Measurements from ENCODE around the gene ALK. TPM values are rescaled to one million over a fixed set of nuclear protein-coding genes. Genes with fewer than 3 reads are reported as not detected.
A peak's percentile ranks its signal among the peaks of the same experiment; 100 is the strongest.

The ALK gene
- total RNA-seq, 4 donors from 2014 or later, result 0.08 to 0.40 (median 0.28) TPM

DNA sequence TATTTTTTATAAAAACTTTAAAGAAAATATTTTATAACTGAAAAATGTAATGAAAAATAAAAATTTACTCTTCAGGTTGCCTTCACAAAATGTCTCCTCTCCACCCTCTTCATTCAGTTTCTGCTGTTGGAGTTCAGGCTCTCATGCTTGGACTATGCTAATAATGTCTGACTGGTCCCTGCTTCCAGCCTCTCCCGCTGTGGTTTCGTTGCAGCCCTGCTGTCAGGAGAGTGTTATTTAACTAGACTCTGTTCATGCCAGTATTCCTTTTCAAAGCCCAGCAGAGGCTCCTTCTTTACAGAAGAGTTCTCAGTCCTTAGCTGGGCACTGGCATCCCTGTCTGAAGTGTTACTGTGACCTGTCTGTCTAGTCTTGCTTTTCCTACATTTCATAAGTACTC lies 765.8 kb downstream of the ALK start:
- intact Hi-C loops (cut with DNase I), result no loop called here
- Histone ChIP-seq H3K9me3 (no peaks in the 10 kb centered on the region), H3K27me3 (no peaks in the 10 kb centered on the region), H3K4me3 (replicated peaks in 1 of 3) (no peak overlapping the region), H3K27ac (no peak overlapping the region), H3K4me1 (peaks cover 8 to 10% of the 10 kb centered on the region in 2 donors), H3K36me3 (peaks cover 31 to 42% of the 10 kb centered on the region in 2 donors)
- 59 to 68% methylated on average over 2 of the region's 2 CpGs for WGBS, 2 donors
- peak; percentile 5 to 7 for DNase-seq
- no peak for TF ChIP-seq CTCF (IDR thresholded peaks at IDR 0.05)
- no peak for TF ChIP-seq POLR2A (IDR thresholded peaks at IDR 0.05)

DNA sequence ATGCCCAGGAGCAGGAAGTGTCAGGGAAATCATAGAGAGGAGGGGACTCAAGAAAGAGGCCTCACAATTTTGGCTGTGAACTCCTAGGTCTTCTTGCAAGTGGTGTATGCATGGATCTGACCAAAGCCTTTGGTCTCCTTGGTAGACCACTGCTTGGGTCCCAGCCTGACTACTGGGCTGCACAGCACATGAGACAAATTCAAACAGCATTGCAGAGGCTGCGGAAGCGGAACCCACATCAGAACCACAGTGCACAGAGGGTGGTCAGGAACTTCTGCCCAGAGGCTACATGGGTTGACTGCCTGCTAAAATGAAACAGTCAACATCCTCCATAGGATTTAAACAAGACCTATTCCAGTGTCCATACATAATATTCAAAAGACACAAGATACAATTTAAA lies 766.8 kb downstream of the ALK start:
- Histone ChIP-seq H3K36me3 (peaks cover 31 to 35% of the 10 kb centered on the region in 2 donors), H3K9me3 (no peaks in the 10 kb centered on the region), H3K4me3 (replicated peaks in 1 of 3) (no peak overlapping the region), H3K4me1 (peaks cover 5 to 7% of the 10 kb centered on the region in 2 donors), H3K27me3 (no peaks in the 10 kb centered on the region), H3K27ac (no peak overlapping the region)
- WGBS, 2 donors, result 95 to 100% methylated on average over 2 of the region's 2 CpGs
- TF ChIP-seq CTCF (IDR thresholded peaks at IDR 0.05) (no peak), POLR2A (IDR thresholded peaks at IDR 0.05) (no peak)
- no peak for DNase-seq
- intact Hi-C loops (cut with DNase I), result no loop called here

DNA sequence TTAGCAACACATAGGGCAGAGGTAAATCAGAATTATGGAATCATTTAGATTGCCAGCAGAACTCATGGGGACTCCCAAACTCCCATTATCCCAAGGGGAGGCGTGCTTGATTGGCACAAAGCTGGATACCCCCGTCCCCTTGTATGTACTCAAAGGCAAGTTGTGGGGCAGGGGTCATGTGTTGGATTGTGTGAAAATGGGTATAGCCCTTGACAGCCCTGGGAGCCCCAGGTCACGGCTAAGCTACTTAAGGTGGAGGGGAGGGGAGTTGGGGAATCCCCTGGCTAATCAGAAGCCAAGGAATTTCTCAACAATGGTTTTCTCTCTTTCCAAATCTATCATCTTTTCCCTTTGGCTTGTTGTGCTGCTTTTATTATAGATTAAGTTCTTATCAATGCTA lies 773.4 kb downstream of the ALK start:
- WGBS, 2 donors, result 72 to 81% methylated on average over 3 of the region's 3 CpGs
- H3K36me3 ChIP-seq, result peaks cover 19 to 20% of the 10 kb centered on the region in 2 donors
- intact Hi-C loops (cut with DNase I), result no loop called here

GRCh38 chr2:29146197-29146596 lies 775.2 kb downstream of the ALK start:
- WGBS, 2 donors, result 87 to 96% methylated on average over 3 of the region's 3 CpGs
- Histone ChIP-seq H3K4me3 (replicated peaks in 1 of 3) (no peak overlapping the region), H3K27ac (no peak overlapping the region), H3K9me3 (no peaks in the 10 kb centered on the region), H3K27me3 (no peaks in the 10 kb centered on the region), H3K36me3 (peaks cover 15 to 20% of the 10 kb centered on the region in 2 donors), H3K4me1 (no peaks in the 10 kb centered on the region)
- intact Hi-C loops (cut with DNase I), result no loop called here
- TF ChIP-seq CTCF (IDR thresholded peaks at IDR 0.05), result no peak
- TF ChIP-seq POLR2A (IDR thresholded peaks at IDR 0.05), result no peak
- no peak for DNase-seq

More for the DNA sequence above, 773.4 kb downstream of the ALK start:
- Histone ChIP-seq H3K4me3 (replicated peaks in 1 of 3) (no peak overlapping the region), H3K9me3 (no peaks in the 10 kb centered on the region), H3K27ac (no peak overlapping the region), H3K4me1 (no peaks in the 10 kb centered on the region), H3K27me3 (no peaks in the 10 kb centered on the region)
- no peak for DNase-seq
- TF ChIP-seq CTCF (IDR thresholded peaks at IDR 0.05) (no peak), POLR2A (IDR thresholded peaks at IDR 0.05) (no peak)

- intact Hi-C loops (cut with DNase I), result no loop called here
- WGBS, 2 donors, result 87 to 94% methylated on average over 6 of the region's 6 CpGs
Observed at GRCh38 chr2:29143657-29144056, 777.7 kb downstream of the ALK start.

More at GRCh38 chr2:29143657-29144056, 777.7 kb downstream of the ALK start:
- DNase-seq, result no peak
- no peak for TF ChIP-seq POLR2A (IDR thresholded peaks at IDR 0.05)
- TF ChIP-seq CTCF (IDR thresholded peaks at IDR 0.05), result no peak
- Histone ChIP-seq H3K9me3 (no peaks in the 10 kb centered on the region), H3K27ac (no peak overlapping the region), H3K27me3 (no peaks in the 10 kb centered on the region), H3K4me3 (replicated peaks in 1 of 3) (no peak overlapping the region), H3K36me3 (peaks cover 15 to 20% of the 10 kb centered on the region in 2 donors), H3K4me1 (no peaks in the 10 kb centered on the region)

Small RNA genes lying within 50 kb of the gene (small RNA-seq; reads per million reads assigned to genes)
- not detected for gene RN7SL516P

Other genes starting within 250 kb of the ALK start
- gene YPEL5, start 225.4 kb upstream of the ALK start, total RNA-seq, result 100 to 1,000 TPM in 3 of 4 donors, 10 to 100 TPM in 1; 74.7 to 129 (median 103) TPM

Measured in thyroid gland (tissue), 4 donors.